SIG-M5 (cell line): ENCODE data around the gene NCBP1.
"Not testable (repeated sequence)": the region's sequence is repeated elsewhere in the genome, so short reads cannot be mapped to it uniquely, and the experiment has no call there.

ENCODE experiments used
- DNase-seq: peaks from one replicate; lab custom pipeline; 2025; lab: John Stamatoyannopoulos, UW

NCBP1 gene

GRCh38 chr9:97675655-97676054 is 42.0 kb downstream of the NCBP1 start:
- DNase-seq: no peak

GRCh38 chr9:97682242-97682641 is 48.6 kb downstream of the NCBP1 start:
- DNase-seq: no peak

GRCh38 chr9:97688654-97689053 is 55.0 kb downstream of the NCBP1 start:
- DNase-seq: no peak

GRCh38 chr9:97689401-97690180 is 56.0 kb downstream of the NCBP1 start:
- DNase-seq: no peak

GRCh38 chr9:97694769-97695168 is 61.1 kb downstream of the NCBP1 start:
- no peak for DNase-seq

- DNase-seq: no peak
These were observed 61.8 kb downstream of the NCBP1 start for GRCh38 chr9:97695390-97695789.

- DNase-seq: no peak
These were observed 62.6 kb downstream of the NCBP1 start for GRCh38 chr9:97695995-97696802.

GRCh38 chr9:97696803-97697601 is 63.4 kb downstream of the NCBP1 start, which contains the start of gene XPA:
Gene XPA (minus strand): TSS chr9:97697340. CDS start chr9:97697292, 48 bp downstream.
- DNase-seq: no peak

- no peak for DNase-seq
These were observed 64.2 kb downstream of the NCBP1 start for GRCh38 chr9:97697837-97698236.

- DNase-seq: no peak
These were observed 65.2 kb downstream of the NCBP1 start for GRCh38 chr9:97698865-97699264.

GRCh38 chr9:97699281-97699680 is 65.7 kb downstream of the NCBP1 start:
- DNase-seq: not testable (repeated sequence)

- DNase-seq: not testable (repeated sequence)
These were observed 66.2 kb downstream of the NCBP1 start for GRCh38 chr9:97699824-97700223.

GRCh38 chr9:97703437-97704344 is 70.1 kb downstream of the NCBP1 start:
- DNase-seq: peak; percentile 53

- DNase-seq: no peak
These were observed 70.7 kb downstream of the NCBP1 start for GRCh38 chr9:97704345-97704677.

GRCh38 chr9:97704851-97705250 is 71.2 kb downstream of the NCBP1 start:
- DNase-seq: no peak

- DNase-seq: no peak
These were observed 71.8 kb downstream of the NCBP1 start for GRCh38 chr9:97705354-97705950.

GRCh38 chr9:97706246-97706645 is 72.6 kb downstream of the NCBP1 start:
- no peak for DNase-seq

GRCh38 chr9:97710356-97711222 is 77.0 kb downstream of the NCBP1 start:
- DNase-seq: no peak

- no peak for DNase-seq
These were observed 77.6 kb downstream of the NCBP1 start for GRCh38 chr9:97711223-97711626.

- DNase-seq: no peak
These were observed 80.8 kb downstream of the NCBP1 start for GRCh38 chr9:97714435-97714834.
